HG03378 (cell line): ENCODE results near the gene NXPE4.
A peak's percentile ranks its signal among the peaks of the same experiment; 100 is the strongest.
"Not testable (repeated sequence)": the region's sequence is repeated elsewhere in the genome, so short reads cannot be mapped to it uniquely, and the experiment has no call there.

Experiments
- ATAC-seq: cut with Tn5 transposase; IDR thresholded peaks from one replicate; pipeline ENCODE4 v1.9.1; 2021; ENCODE audit warnings: mild to moderate bottlenecking, moderate library complexity; ENCODE audit not compliant: unreplicated experiment

The NXPE4 gene

GRCh38 chr11:114610984-114611944, 15.7 kb upstream of the NXPE4 start:
- ATAC-seq = no peak

GRCh38 chr11:114610550-114610949, 15.0 kb upstream of the NXPE4 start:
- no peak for ATAC-seq

- ATAC-seq = no peak
Measured at GRCh38 chr11:114609429-114609828, 13.8 kb upstream of the NXPE4 start.

- ATAC-seq = not testable (repeated sequence)
Measured at GRCh38 chr11:114608605-114609004, 13.0 kb upstream of the NXPE4 start.

GRCh38 chr11:114607753-114608459, 12.3 kb upstream of the NXPE4 start:
- peak; percentile 27 for ATAC-seq

- ATAC-seq = not testable (repeated sequence)
Measured at GRCh38 chr11:114606802-114607075, 11.2 kb upstream of the NXPE4 start.

- no peak for ATAC-seq
Measured at GRCh38 chr11:114606003-114606801, 10.6 kb upstream of the NXPE4 start.

- ATAC-seq = no peak
Measured at GRCh38 chr11:114605370-114605769, 9.8 kb upstream of the NXPE4 start.

GRCh38 chr11:114604886-114605285, 9.3 kb upstream of the NXPE4 start:
- no peak for ATAC-seq

- ATAC-seq = no peak
Measured at GRCh38 chr11:114604179-114604813, 8.7 kb upstream of the NXPE4 start.

- ATAC-seq = not testable (repeated sequence)
Measured at GRCh38 chr11:114603151-114603550, 7.6 kb upstream of the NXPE4 start.

GRCh38 chr11:114598461-114598860, 2.9 kb upstream of the NXPE4 start:
- ATAC-seq = no peak

- no peak for ATAC-seq
Measured at GRCh38 chr11:114596175-114596919, 761 bp upstream of the NXPE4 start.

- no peak for ATAC-seq
Measured at GRCh38 chr11:114594703-114595102, 883 bp downstream of the NXPE4 start.

- no peak for ATAC-seq
Measured at GRCh38 chr11:114587398-114587953, 8.1 kb downstream of the NXPE4 start.

GRCh38 chr11:114586797-114587196, 8.8 kb downstream of the NXPE4 start:
- ATAC-seq = no peak

GRCh38 chr11:114571712-114572111, 23.9 kb downstream of the NXPE4 start:
- no peak for ATAC-seq

GRCh38 chr11:114569801-114570200, 25.8 kb downstream of the NXPE4 start:
- ATAC-seq = no peak

GRCh38 chr11:114566276-114566675, 29.3 kb downstream of the NXPE4 start:
- ATAC-seq = no peak

GRCh38 chr11:114564831-114565230, 30.8 kb downstream of the NXPE4 start:
- ATAC-seq = no peak
